Panc1 (cell line): ENCODE data around the gene KRT9. TPM values are rescaled to one million over a fixed set of nuclear protein-coding genes. Genes with fewer than 3 reads are reported as not detected.

ENCODE experiments used
- ATAC-seq: fragments of 200-7000 bp; cut with Tn5 transposase; 2 replicates; pipeline ENCODE4 v1.9.1; 2020; ENCODE audit warnings: mild to moderate bottlenecking, moderate library complexity
- BruUV-seq: library from RNA; stranded (reverse); fragments of 400-500 nt; replicated peaks from 2 replicates; lab custom pipeline; 2021; lab: Mats Ljungman, UMichigan
- CTCF ChIA-PET: fragments of 300-600 bp; sonication (Branson Sonifier 250); formaldehyde crosslinking; loops from one replicate; lab custom pipeline; 2022; ENCODE audit warnings: antibody characterized with exemption; lab: Charles Lee
- POLR2A ChIA-PET: fragments of 300-600 bp; sonication (Branson Sonifier 250); formaldehyde crosslinking; loops from one replicate; lab custom pipeline; 2022; ENCODE audit warnings: antibody characterized with exemption; lab: Charles Lee
- DNase-seq: peaks from one replicate; pipeline ENCODE4 v3.0.0-alpha.2; 2010; ENCODE audit warnings: low read depth, low spot score
- H3K27ac ChIP-seq: 2 replicates; pipeline ENCODE4 v1.5.1; 2011; ENCODE audit warnings: mild to moderate bottlenecking, low read length, inconsistent platforms
- H3K27me3 ChIP-seq: fragments of 200-500 bp; sonication (Bioruptor generic); 2 replicates; pipeline ENCODE4 v1.6.0; 2014; ENCODE audit warnings: low read length, inconsistent platforms; ENCODE audit not compliant: control insufficient read depth, insufficient read depth
- H3K36me3 ChIP-seq: fragments of 200-500 bp; sonication (Bioruptor generic); 2 replicates; pipeline ENCODE4 v1.5.1; 2014; ENCODE audit warnings: inconsistent platforms, mild to moderate bottlenecking, low read length, moderate library complexity; ENCODE audit not compliant: control insufficient read depth, insufficient read depth
- H3K4me1 ChIP-seq: 2 replicates; pipeline ENCODE4 v1.5.1; 2011; ENCODE audit warnings: inconsistent platforms, mild to moderate bottlenecking, low read length, moderate library complexity; ENCODE audit not compliant: control insufficient read depth, insufficient read depth
- H3K4me3 ChIP-seq, 2 experiments: 2 replicates each; pipeline ENCODE4 v1.5.1; 2011 to 2012; ENCODE audit warnings: low read depth in 2 of 2, low read length in 2 of 2, mild to moderate bottlenecking in 2 of 2, inconsistent platforms in 1 of 2, moderate library complexity in 1 of 2
- H3K9me3 ChIP-seq: fragments of 200-500 bp; sonication (Bioruptor generic); 2 replicates; pipeline ENCODE4 v1.5.1; 2014; ENCODE audit warnings: low read depth, mild to moderate bottlenecking, inconsistent platforms, low read length, moderate library complexity; ENCODE audit not compliant: control insufficient read depth, insufficient read depth
- CTCF ChIP-seq: fragments of 450-650 bp; IDR thresholded peaks from 2 replicates; pipeline ENCODE4 v1.5.1; 2017; ENCODE audit warnings: mild to moderate bottlenecking
- POLR2AphosphoS5 ChIP-seq: IDR thresholded peaks from 2 replicates; pipeline ENCODE4 v1.6.1; 2012; ENCODE audit warnings: mild to moderate bottlenecking, low read depth, low read length, moderate library complexity
- SIN3A ChIP-seq: IDR thresholded peaks from 2 replicates; pipeline ENCODE4 v1.6.1; 2012; ENCODE audit warnings: low read depth, mild to moderate bottlenecking, low read length, moderate library complexity, borderline replicate concordance; ENCODE audit not compliant: insufficient read depth
- TCF7L2 ChIP-seq: IDR thresholded peaks from 2 replicates; pipeline ENCODE4 v1.6.1; 2011; ENCODE audit warnings: mild to moderate bottlenecking, low read depth, low read length, inconsistent platforms
- in situ Hi-C: cut with HindIII; loops from 2 replicates; pipeline ENCODE4 v1.10.0; 2016; ENCODE audit warnings: low sequenced_read_pairs, low pct_unique_long_range_greater_than_20kb
- intact Hi-C: fragments of 100-400 bp; cut with micrococcal nuclease; formaldehyde crosslinking; loops from one replicate; pipeline ENCODE4 v1.10.0; 2022; ENCODE audit not compliant: unreplicated experiment
- total RNA-seq: library from RNA; stranded (reverse); gene quantifications from one replicate; pipeline ENCODE4 v1.2.1, GENCODE V29; 2021; ENCODE audit not compliant: unreplicated experiment
- TF ChIP-seq, protein P1 (sequence below), 2 experiments: IDR thresholded peaks; 2 replicates each; pipeline ENCODE4 v1.6.1; 2011 to 2012; ENCODE audit warnings: low read depth in 2 of 2, control low read depth in 1 of 2, low read length in 1 of 2, mild to moderate bottlenecking in 1 of 2, moderate library complexity in 1 of 2; ENCODE audit not compliant: insufficient read depth in 1 of 2

KRT9 gene
- total RNA-seq, 1 experiment from 2014 or later: not detected

DNA sequence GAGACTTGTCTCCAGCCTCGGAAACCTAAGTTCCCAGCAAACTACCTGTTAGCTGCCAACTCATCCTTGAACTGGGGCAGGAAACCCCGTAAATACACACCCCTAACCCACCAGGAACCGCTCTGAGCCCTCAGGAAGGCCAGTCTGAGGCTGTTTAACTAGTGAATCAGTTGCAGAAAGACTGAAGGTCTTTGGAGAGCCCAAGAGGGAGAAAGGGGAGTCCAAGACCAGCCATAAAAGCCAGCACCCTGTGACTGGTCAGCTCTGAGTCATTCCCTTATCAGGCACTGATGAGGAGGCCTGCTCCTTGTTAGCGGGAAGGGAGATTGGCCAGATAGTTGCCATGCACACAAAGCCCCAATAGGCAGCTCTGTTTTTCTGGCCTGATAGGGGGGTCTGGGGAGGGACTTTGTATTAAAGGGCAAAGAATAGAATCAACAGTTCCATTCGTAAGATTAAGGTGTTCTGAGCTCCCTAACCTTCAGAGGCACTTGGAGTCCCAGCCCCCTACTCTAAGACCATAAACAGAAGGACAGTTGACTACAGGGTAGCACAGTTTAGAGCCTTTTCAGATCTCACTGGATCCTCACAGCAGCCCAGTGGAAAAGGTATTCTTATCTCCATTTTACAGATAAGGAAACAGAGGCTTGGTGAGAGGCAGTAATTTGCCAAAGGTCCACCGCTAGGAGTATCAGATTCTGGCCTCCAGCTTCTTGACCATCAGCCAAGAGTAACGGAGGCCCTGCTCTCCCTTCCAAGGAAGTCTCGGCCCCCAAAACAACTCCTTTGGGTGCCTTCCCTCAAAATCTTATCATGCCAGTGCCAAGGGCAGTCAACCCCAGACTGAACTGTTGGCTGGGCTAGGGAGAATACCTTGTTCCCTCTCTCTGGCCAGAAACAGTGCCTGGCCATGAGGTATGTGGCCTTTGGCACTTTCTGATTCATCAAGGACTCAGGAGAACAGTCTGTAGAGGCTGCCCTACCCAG, 41.5 kb downstream of the KRT9 start:
- DNase-seq (no peak), ATAC-seq (peak; percentile 75)
- Histone ChIP-seq H3K27ac (peak overlapping the region; percentile 96), H3K4me3 (peak overlapping the region; percentile 0 to 3; a peak in 3 of 4 replicates), H3K27me3 (no peaks in the 10 kb centered on the region), H3K9me3 (no peaks in the 10 kb centered on the region), H3K36me3 (peaks cover 5% of the 10 kb centered on the region; the same call in 1 of the 2 replicates), H3K4me1 (peaks cover 48% of the 10 kb centered on the region)
- peak; percentile 88 for TF ChIP-seq TCF7L2
- peak; percentile 89 for TF ChIP-seq POLR2AphosphoS5
- no peak for TF ChIP-seq SIN3A
- intact Hi-C loops: no loop called here
- BruUV-seq: no TSS peak
- CTCF ChIA-PET: interaction anchor here (0.6 to 4.0 kb wide), 4 partner anchors 18 to 209 kb away, joined by 3 to 42 read pairs (median 8); no protein-coding TSS in a partner anchor
- in situ Hi-C loops: loop anchor here (25.0 kb wide), 1 partner anchor 107 kb away; no protein-coding TSS in a partner anchor
- POLR2A ChIA-PET: interaction anchor here (0.5 to 1.1 kb wide), 5 partner anchors 9 to 1054 kb away, joined by 3 to 5 read pairs (median 3); no protein-coding TSS in a partner anchor

DNA sequence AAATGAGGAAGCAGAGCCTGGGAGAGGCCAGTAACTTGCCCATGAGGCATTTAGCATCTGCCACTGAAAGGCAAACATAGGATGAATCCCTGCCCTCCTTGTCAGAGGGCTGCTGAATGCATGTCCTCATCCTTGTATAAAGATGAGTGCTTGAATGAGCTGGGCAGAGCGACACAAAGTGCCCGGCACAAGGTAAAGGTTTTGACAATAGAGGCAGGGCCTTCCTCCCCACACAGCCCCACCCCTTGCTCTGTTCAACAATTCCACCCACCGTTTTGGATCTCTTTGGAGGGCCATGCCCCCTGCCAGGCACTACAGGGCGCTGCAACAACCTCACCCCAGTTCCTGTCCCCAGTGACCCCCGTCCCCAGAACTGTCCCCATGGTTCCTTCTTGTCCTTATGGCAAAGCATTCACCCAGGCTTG, 42.4 kb downstream of the KRT9 start:
- peaks cover 5% of the 10 kb centered on the region; the same call in 1 of the 2 replicates for H3K36me3 ChIP-seq
- ATAC-seq (peak; percentile 2), DNase-seq (no peak)
- in situ Hi-C loops: loop anchor here (25.0 kb wide), 1 partner anchor 108 kb away; no protein-coding TSS in a partner anchor
- intact Hi-C loops: loop anchor here (10.0 kb wide), 1 partner anchor 625 kb away; no protein-coding TSS in a partner anchor
- ChIA-PET POLR2A (interaction anchor here (0.7 to 1.9 kb wide), 4 partner anchors 13 to 1189 kb away, joined by 3 to 10 read pairs (median 4); no protein-coding TSS in a partner anchor), CTCF (interaction anchor here (0.5 to 4.0 kb wide), 4 partner anchors 13 to 119 kb away, joined by 3 to 42 read pairs (median 6); no protein-coding TSS in a partner anchor)
- BruUV-seq: TSS peak; percentile 56
- H3K4me3 ChIP-seq: peak overlapping the region; percentile 0 to 66; a peak in 3 of 4 replicates
- peak overlapping the region; percentile 96 for H3K27ac ChIP-seq
- no peaks in the 10 kb centered on the region for H3K27me3 ChIP-seq
- H3K4me1 ChIP-seq: peaks cover 54% of the 10 kb centered on the region
- TF ChIP-seq TCF7L2 (no peak), CTCF (no peak), POLR2AphosphoS5 (no peak), SIN3A (no peak)
- TF ChIP-seq, protein P1, sequence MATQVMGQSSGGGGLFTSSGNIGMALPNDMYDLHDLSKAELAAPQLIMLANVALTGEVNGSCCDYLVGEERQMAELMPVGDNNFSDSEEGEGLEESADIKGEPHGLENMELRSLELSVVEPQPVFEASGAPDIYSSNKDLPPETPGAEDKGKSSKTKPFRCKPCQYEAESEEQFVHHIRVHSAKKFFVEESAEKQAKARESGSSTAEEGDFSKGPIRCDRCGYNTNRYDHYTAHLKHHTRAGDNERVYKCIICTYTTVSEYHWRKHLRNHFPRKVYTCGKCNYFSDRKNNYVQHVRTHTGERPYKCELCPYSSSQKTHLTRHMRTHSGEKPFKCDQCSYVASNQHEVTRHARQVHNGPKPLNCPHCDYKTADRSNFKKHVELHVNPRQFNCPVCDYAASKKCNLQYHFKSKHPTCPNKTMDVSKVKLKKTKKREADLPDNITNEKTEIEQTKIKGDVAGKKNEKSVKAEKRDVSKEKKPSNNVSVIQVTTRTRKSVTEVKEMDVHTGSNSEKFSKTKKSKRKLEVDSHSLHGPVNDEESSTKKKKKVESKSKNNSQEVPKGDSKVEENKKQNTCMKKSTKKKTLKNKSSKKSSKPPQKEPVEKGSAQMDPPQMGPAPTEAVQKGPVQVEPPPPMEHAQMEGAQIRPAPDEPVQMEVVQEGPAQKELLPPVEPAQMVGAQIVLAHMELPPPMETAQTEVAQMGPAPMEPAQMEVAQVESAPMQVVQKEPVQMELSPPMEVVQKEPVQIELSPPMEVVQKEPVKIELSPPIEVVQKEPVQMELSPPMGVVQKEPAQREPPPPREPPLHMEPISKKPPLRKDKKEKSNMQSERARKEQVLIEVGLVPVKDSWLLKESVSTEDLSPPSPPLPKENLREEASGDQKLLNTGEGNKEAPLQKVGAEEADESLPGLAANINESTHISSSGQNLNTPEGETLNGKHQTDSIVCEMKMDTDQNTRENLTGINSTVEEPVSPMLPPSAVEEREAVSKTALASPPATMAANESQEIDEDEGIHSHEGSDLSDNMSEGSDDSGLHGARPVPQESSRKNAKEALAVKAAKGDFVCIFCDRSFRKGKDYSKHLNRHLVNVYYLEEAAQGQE (IDR thresholded peaks at IDR 0.05; ENCODE audit: insufficient read depth in 1 of 2, low read depth in 2 of 2, low read length in 1 of 2): no peak
- H3K9me3 ChIP-seq: no peaks in the 10 kb centered on the region
